Measurements from ENCODE around the gene KIAA1210.

DNA sequence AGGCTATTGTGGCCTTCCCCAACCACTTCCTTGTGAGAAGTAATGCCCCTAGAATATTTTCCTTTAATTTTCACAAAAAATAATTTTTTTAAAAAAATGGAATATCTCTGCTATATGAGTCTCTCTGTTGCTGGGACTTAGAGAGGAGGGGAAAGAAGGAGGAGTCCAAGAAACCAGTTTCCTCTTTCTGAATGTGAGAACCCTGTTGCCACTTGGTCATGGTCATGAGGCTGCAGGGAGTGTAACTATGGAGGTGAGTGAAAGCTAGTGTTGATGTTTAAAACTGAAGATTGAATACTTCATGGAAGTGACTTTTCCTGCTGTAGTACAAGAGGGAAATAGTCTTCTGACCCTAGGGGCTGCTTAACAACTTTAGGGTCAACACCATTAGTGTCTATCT is 20.4 kb downstream of the KIAA1210 start:
- TF ChIP-seq ZNF207 (IDR thresholded peaks at IDR 0.05; ENCODE audit: borderline replicate concordance) (no peak), POLR2A (IDR thresholded peaks at IDR 0.05; ENCODE audit: low read depth, low read length) (no peak), EZH2 (IDR thresholded peaks at IDR 0.05; ENCODE audit: borderline replicate concordance, control insufficient read depth, low read depth, low read length) (no peak), EGR1 (IDR thresholded peaks at IDR 0.05; ENCODE audit: borderline replicate concordance in 1 of 2, low read depth in 2 of 2, low read length in 2 of 2) (no peak), USF1 (IDR thresholded peaks at IDR 0.05; ENCODE audit: borderline replicate concordance, extremely low read length, insufficient read depth, low read depth, low read length) (no peak), FOXM1 (IDR thresholded peaks at IDR 0.05; ENCODE audit: low read depth, low read length) (no peak)
- TF ChIP-seq, protein P1, sequence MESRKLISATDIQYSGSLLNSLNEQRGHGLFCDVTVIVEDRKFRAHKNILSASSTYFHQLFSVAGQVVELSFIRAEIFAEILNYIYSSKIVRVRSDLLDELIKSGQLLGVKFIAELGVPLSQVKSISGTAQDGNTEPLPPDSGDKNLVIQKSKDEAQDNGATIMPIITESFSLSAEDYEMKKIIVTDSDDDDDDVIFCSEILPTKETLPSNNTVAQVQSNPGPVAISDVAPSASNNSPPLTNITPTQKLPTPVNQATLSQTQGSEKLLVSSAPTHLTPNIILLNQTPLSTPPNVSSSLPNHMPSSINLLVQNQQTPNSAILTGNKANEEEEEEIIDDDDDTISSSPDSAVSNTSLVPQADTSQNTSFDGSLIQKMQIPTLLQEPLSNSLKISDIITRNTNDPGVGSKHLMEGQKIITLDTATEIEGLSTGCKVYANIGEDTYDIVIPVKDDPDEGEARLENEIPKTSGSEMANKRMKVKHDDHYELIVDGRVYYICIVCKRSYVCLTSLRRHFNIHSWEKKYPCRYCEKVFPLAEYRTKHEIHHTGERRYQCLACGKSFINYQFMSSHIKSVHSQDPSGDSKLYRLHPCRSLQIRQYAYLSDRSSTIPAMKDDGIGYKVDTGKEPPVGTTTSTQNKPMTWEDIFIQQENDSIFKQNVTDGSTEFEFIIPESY (IDR thresholded peaks at IDR 0.05): no peak
- TF ChIP-seq, protein P2, sequence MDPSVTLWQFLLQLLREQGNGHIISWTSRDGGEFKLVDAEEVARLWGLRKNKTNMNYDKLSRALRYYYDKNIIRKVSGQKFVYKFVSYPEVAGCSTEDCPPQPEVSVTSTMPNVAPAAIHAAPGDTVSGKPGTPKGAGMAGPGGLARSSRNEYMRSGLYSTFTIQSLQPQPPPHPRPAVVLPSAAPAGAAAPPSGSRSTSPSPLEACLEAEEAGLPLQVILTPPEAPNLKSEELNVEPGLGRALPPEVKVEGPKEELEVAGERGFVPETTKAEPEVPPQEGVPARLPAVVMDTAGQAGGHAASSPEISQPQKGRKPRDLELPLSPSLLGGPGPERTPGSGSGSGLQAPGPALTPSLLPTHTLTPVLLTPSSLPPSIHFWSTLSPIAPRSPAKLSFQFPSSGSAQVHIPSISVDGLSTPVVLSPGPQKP (IDR thresholded peaks at IDR 0.05; ENCODE audit: low read depth, low read length): no peak
- TF ChIP-seq, protein P3, sequence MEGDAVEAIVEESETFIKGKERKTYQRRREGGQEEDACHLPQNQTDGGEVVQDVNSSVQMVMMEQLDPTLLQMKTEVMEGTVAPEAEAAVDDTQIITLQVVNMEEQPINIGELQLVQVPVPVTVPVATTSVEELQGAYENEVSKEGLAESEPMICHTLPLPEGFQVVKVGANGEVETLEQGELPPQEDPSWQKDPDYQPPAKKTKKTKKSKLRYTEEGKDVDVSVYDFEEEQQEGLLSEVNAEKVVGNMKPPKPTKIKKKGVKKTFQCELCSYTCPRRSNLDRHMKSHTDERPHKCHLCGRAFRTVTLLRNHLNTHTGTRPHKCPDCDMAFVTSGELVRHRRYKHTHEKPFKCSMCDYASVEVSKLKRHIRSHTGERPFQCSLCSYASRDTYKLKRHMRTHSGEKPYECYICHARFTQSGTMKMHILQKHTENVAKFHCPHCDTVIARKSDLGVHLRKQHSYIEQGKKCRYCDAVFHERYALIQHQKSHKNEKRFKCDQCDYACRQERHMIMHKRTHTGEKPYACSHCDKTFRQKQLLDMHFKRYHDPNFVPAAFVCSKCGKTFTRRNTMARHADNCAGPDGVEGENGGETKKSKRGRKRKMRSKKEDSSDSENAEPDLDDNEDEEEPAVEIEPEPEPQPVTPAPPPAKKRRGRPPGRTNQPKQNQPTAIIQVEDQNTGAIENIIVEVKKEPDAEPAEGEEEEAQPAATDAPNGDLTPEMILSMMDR (IDR thresholded peaks at IDR 0.05 in 2 of 3, conservative IDR thresholded peaks at IDR 0.05 in 1 of 3; ENCODE audit: control insufficient read depth in 2 of 3, extremely low read depth in 1 of 3, insufficient read depth in 1 of 3, low read depth in 3 of 3, low read length in 3 of 3): no peak
